HEK293 (cell line): ENCODE measurements around the gene SELENOO.

Source experiments
- KLF16 ChIP-seq: fragments of 450-650 bp; formaldehyde crosslinking; IDR thresholded peaks from 2 replicates; pipeline ENCODE4 v1.5.1; 2017; ENCODE audit warnings: missing biosample characterization, missing genetic modification characterization
- OVOL3 ChIP-seq: fragments of 450-650 bp; formaldehyde crosslinking; IDR thresholded peaks from 2 replicates; pipeline ENCODE4 v1.5.1; 2016; ENCODE audit warnings: missing biosample characterization, missing genetic modification characterization
- PRDM1 ChIP-seq: fragments of 450-650 bp; formaldehyde crosslinking; IDR thresholded peaks from 2 replicates; pipeline ENCODE4; 2016; ENCODE audit warnings: missing biosample characterization, missing genetic modification characterization
- ZBTB7A ChIP-seq: fragments of 450-650 bp; formaldehyde crosslinking; IDR thresholded peaks from 2 replicates; pipeline ENCODE4 v1.5.1; 2016; ENCODE audit warnings: low read depth, missing biosample characterization, missing genetic modification characterization
- ZNF10 ChIP-seq: fragments of 450-650 bp; formaldehyde crosslinking; IDR thresholded peaks from 2 replicates; pipeline ENCODE4 v1.5.1; 2017; ENCODE audit warnings: missing biosample characterization, missing genetic modification characterization
- ZNF114 ChIP-seq: fragments of 450-650 bp; formaldehyde crosslinking; IDR thresholded peaks from 2 replicates; pipeline ENCODE4 v1.5.0; 2017; ENCODE audit warnings: missing biosample characterization, missing genetic modification characterization
- ZNF121 ChIP-seq: fragments of 450-650 bp; formaldehyde crosslinking; IDR thresholded peaks from 2 replicates; pipeline ENCODE4 v1.5.1; 2016; ENCODE audit warnings: missing biosample characterization, missing genetic modification characterization
- ZNF175 ChIP-seq: fragments of 450-650 bp; formaldehyde crosslinking; IDR thresholded peaks from 2 replicates; pipeline ENCODE4 v1.5.1; 2016; ENCODE audit warnings: missing biosample characterization, missing genetic modification characterization
- ZNF23 ChIP-seq: fragments of 450-650 bp; formaldehyde crosslinking; IDR thresholded peaks from 2 replicates; pipeline ENCODE4 v1.5.1; 2016; ENCODE audit warnings: missing biosample characterization, missing genetic modification characterization, borderline replicate concordance
- ZNF24 ChIP-seq: fragments of 450-650 bp; formaldehyde crosslinking; IDR thresholded peaks from 2 replicates; pipeline ENCODE4 v1.5.1; 2016; ENCODE audit warnings: missing biosample characterization, missing genetic modification characterization
- ZNF510 ChIP-seq: fragments of 450-650 bp; formaldehyde crosslinking; IDR thresholded peaks from 2 replicates; pipeline ENCODE4 v1.5.1; 2018; ENCODE audit warnings: mild to moderate bottlenecking, missing genetic modification characterization, missing biosample characterization; ENCODE audit not compliant: insufficient replicate concordance
- ZNF514 ChIP-seq: fragments of 450-650 bp; formaldehyde crosslinking; IDR thresholded peaks from 2 replicates; pipeline ENCODE4 v1.5.1; 2016; ENCODE audit warnings: missing biosample characterization, missing genetic modification characterization
- ZNF518A ChIP-seq: fragments of 450-650 bp; formaldehyde crosslinking; conservative IDR thresholded peaks from 2 replicates; pipeline ENCODE4 v1.5.1; 2016; ENCODE audit warnings: low read depth, missing biosample characterization, missing genetic modification characterization
- ZNF561 ChIP-seq: fragments of 450-650 bp; IDR thresholded peaks from 2 replicates; pipeline ENCODE4 v1.5.1; 2018; ENCODE audit warnings: missing biosample characterization, missing genetic modification characterization, borderline replicate concordance
- ZNF654 ChIP-seq: fragments of 450-650 bp; formaldehyde crosslinking; IDR thresholded peaks from 2 replicates; pipeline ENCODE4 v1.5.1; 2016; ENCODE audit warnings: low read depth, missing biosample characterization, missing genetic modification characterization
- ZNF658 ChIP-seq: fragments of 450-650 bp; formaldehyde crosslinking; IDR thresholded peaks from 2 replicates; pipeline ENCODE4; 2016; ENCODE audit warnings: missing biosample characterization, missing genetic modification characterization
- ZNF777 ChIP-seq: fragments of 450-650 bp; formaldehyde crosslinking; IDR thresholded peaks from 2 replicates; pipeline ENCODE4 v1.5.1; 2017; ENCODE audit warnings: missing biosample characterization, missing genetic modification characterization, borderline replicate concordance
- ZNF843 ChIP-seq: fragments of 450-650 bp; formaldehyde crosslinking; IDR thresholded peaks from 2 replicates; pipeline ENCODE4 v1.5.1; 2016; ENCODE audit warnings: missing biosample characterization, missing genetic modification characterization
- ZSCAN4 ChIP-seq: fragments of 450-650 bp; formaldehyde crosslinking; IDR thresholded peaks from 2 replicates; pipeline ENCODE4 v1.5.1; 2017; ENCODE audit warnings: missing biosample characterization, missing genetic modification characterization
- TF ChIP-seq, protein P1 (sequence below): IDR thresholded peaks from 2 replicates; pipeline ENCODE4 v1.6.1; 2011; ENCODE audit warnings: mild to moderate bottlenecking, low read depth, low read length, borderline replicate concordance
- TF ChIP-seq, protein P2 (sequence below): fragments of 450-650 bp; formaldehyde crosslinking; IDR thresholded peaks from 2 replicates; pipeline ENCODE4 v1.5.1; 2016; ENCODE audit warnings: missing biosample characterization, missing genetic modification characterization
- TF ChIP-seq, protein P3 (sequence below): fragments of 450-650 bp; formaldehyde crosslinking; IDR thresholded peaks from 2 replicates; pipeline ENCODE4 v1.5.1; 2017; ENCODE audit warnings: missing biosample characterization, missing genetic modification characterization
- TF ChIP-seq, protein P4 (sequence below): fragments of 450-650 bp; formaldehyde crosslinking; conservative IDR thresholded peaks from 2 replicates; pipeline ENCODE4 v1.5.1; 2016; ENCODE audit warnings: low read depth, missing biosample characterization, missing genetic modification characterization

SELENOO gene

GRCh38 chr22:50250555-50251476 is 50.0 kb downstream of the SELENOO start, which contains the start of gene HDAC10 (continued):
- no peak for TF ChIP-seq ZNF518A (tag by site-specific recombination)
- TF ChIP-seq, protein P1, sequence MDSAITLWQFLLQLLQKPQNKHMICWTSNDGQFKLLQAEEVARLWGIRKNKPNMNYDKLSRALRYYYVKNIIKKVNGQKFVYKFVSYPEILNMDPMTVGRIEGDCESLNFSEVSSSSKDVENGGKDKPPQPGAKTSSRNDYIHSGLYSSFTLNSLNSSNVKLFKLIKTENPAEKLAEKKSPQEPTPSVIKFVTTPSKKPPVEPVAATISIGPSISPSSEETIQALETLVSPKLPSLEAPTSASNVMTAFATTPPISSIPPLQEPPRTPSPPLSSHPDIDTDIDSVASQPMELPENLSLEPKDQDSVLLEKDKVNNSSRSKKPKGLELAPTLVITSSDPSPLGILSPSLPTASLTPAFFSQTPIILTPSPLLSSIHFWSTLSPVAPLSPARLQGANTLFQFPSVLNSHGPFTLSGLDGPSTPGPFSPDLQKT: no peak
- TF ChIP-seq, protein P2, sequence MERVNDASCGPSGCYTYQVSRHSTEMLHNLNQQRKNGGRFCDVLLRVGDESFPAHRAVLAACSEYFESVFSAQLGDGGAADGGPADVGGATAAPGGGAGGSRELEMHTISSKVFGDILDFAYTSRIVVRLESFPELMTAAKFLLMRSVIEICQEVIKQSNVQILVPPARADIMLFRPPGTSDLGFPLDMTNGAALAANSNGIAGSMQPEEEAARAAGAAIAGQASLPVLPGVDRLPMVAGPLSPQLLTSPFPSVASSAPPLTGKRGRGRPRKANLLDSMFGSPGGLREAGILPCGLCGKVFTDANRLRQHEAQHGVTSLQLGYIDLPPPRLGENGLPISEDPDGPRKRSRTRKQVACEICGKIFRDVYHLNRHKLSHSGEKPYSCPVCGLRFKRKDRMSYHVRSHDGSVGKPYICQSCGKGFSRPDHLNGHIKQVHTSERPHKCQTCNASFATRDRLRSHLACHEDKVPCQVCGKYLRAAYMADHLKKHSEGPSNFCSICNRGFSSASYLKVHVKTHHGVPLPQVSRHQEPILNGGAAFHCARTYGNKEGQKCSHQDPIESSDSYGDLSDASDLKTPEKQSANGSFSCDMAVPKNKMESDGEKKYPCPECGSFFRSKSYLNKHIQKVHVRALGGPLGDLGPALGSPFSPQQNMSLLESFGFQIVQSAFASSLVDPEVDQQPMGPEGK (tag by site-specific recombination): peak; percentile 43; the same call in 1 of the 2 replicates
- TF ChIP-seq ZNF10 (tag by site-specific recombination): no peak
- TF ChIP-seq ZNF510 (tag by site-specific recombination): no peak
- TF ChIP-seq ZNF24: no peak
- TF ChIP-seq OVOL3 (tag by site-specific recombination): no peak
- TF ChIP-seq, protein P3, sequence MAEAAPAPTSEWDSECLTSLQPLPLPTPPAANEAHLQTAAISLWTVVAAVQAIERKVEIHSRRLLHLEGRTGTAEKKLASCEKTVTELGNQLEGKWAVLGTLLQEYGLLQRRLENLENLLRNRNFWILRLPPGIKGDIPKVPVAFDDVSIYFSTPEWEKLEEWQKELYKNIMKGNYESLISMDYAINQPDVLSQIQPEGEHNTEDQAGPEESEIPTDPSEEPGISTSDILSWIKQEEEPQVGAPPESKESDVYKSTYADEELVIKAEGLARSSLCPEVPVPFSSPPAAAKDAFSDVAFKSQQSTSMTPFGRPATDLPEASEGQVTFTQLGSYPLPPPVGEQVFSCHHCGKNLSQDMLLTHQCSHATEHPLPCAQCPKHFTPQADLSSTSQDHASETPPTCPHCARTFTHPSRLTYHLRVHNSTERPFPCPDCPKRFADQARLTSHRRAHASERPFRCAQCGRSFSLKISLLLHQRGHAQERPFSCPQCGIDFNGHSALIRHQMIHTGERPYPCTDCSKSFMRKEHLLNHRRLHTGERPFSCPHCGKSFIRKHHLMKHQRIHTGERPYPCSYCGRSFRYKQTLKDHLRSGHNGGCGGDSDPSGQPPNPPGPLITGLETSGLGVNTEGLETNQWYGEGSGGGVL (tag by site-specific recombination): peak; percentile 38; the same call in 1 of the 2 replicates
- TF ChIP-seq ZNF175 (tag by site-specific recombination): no peak
- 0 out of 2 replicates have a peak, but pooled peaks have one; percentile 17 for TF ChIP-seq ZNF843 (tag by site-specific recombination)
- peak; percentile 77 for TF ChIP-seq ZNF561 (tag by site-specific recombination)
- no peak for TF ChIP-seq ZNF23 (tag by site-specific recombination)
- TF ChIP-seq PRDM1 (tag by site-specific recombination): no peak
- no peak for TF ChIP-seq ZNF777 (tag by site-specific recombination)
- TF ChIP-seq, protein P4, sequence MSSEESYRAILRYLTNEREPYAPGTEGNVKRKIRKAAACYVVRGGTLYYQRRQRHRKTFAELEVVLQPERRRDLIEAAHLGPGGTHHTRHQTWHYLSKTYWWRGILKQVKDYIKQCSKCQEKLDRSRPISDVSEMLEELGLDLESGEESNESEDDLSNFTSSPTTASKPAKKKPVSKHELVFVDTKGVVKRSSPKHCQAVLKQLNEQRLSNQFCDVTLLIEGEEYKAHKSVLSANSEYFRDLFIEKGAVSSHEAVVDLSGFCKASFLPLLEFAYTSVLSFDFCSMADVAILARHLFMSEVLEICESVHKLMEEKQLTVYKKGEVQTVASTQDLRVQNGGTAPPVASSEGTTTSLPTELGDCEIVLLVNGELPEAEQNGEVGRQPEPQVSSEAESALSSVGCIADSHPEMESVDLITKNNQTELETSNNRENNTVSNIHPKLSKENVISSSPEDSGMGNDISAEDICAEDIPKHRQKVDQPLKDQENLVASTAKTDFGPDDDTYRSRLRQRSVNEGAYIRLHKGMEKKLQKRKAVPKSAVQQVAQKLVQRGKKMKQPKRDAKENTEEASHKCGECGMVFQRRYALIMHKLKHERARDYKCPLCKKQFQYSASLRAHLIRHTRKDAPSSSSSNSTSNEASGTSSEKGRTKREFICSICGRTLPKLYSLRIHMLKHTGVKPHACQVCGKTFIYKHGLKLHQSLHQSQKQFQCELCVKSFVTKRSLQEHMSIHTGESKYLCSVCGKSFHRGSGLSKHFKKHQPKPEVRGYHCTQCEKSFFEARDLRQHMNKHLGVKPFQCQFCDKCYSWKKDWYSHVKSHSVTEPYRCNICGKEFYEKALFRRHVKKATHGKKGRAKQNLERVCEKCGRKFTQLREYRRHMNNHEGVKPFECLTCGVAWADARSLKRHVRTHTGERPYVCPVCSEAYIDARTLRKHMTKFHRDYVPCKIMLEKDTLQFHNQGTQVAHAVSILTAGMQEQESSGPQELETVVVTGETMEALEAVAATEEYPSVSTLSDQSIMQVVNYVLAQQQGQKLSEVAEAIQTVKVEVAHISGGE (tag by site-specific recombination): peak; percentile 50; the same call in 1 of the 2 replicates
- TF ChIP-seq ZNF658 (tag by site-specific recombination): no peak
- TF ChIP-seq ZSCAN4: no peak
- no peak for TF ChIP-seq ZBTB7A (tag by site-specific recombination)
- TF ChIP-seq ZNF514: no peak
- no peak for TF ChIP-seq ZNF654 (tag by site-specific recombination)
- TF ChIP-seq ZNF121 (tag by site-specific recombination): peak; percentile 39; the same call in 1 of the 2 replicates
- TF ChIP-seq ZNF114: no peak
- TF ChIP-seq KLF16 (tag by site-specific recombination): peak; percentile 23; the same call in 1 of the 2 replicates
